Stimulated activated CD4-positive, alpha-beta T cell treated with anti-CD3 and anti-CD28 coated beads, Interleukin-2, amount 100 ng/mL, for 24 hours (primary cell): ENCODE results near the gene FAM204A.

ENCODE experiments used
- DNase-seq, 2 donors: peaks; one replicate each; pipeline ENCODE4 v3.0.0-alpha.2; 2020

The FAM204A gene

DNA sequence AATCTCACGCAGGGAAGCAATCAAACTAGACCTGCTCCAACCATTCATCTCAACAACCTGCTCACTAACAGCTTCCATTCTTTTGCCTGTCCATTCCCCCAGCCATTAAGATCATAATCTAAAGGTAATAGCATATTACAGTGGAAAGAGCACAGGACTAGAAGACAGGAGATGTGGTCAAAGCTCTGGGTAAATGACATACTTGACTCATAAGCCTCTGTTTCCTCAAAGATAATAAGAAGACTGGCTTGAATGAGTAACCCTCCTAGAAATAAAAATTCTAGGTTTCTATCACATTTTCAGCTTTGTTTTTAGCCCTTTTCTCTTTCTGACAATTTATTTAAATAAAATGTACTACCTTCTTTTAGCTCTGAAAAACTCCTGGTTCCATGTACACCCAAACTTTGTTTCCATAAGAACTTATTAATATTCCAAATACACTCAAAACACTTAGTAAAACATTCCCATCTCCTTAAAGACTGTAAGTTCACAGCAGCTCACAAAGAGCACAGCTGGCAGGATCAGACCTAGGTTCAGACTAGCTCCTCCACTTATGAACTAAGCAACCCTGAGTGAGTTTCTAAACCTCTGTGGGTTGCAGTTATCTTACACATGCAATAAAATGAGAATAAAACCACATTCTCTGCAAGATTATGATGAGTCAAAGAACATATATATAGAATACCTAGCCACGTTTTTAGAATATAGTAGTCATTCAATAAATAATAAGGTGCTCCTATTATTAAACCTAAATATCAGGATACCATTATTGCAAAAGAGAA lies 11.6 kb downstream of the FAM204A start:
- DNase-seq: no peak

DNA sequence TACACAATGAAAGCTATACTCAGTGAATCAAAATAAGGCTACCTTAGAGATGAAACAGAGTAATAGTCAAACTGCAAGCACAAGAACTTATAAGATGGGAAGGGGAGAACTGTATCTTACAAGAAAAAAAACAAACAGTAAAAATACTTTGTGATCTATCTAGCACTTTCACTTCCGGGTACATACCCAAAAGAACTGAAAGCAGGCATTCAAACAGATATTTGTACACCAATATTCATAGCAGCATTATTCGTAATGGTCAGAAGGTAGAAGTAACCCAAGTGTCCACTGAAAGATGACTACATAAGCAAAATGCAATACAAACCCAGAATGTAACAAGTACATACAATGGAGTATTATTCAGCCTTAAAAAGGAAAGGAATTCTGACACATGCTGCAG lies 18.0 kb downstream of the FAM204A start:
- no peak for DNase-seq

DNA sequence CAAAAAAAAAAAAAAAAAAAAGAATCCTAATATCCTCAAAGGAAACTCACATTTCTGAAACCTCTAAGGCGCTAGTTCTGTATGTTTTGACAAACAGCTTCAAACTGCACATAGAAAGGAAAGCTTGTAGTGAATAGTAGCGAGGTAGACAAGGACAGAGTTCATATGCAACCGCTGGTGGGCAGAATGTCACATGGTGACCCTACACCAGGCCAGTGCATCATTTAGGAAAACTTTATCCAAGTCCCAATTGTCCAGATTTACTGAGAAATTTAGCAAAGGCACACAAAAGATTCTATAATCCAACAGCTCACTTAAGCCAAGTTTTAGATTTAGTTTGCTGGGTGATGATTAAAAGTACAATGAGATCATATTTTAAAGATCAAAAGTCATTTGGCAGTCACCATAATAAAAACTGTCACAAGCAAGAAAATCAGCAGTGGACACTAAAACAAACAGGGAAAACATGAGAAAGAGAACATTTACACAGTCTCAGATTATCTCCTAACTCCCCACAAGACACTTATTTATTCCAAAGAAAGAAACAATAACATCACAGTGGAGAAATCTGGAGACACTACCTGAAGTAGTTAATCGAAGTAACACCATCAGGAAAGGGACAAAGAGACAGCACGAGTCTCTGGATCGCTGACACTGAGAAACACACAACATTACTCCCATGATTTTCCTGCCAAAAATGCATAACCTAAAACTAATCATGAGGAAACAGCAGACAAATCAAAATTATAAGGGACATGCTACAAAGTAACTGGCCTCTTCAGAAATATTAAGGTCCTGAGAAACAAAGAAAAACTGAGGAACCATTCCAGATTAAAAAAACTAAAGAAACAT lies 20.2 kb downstream of the FAM204A start:
- DNase-seq: no peak

DNA sequence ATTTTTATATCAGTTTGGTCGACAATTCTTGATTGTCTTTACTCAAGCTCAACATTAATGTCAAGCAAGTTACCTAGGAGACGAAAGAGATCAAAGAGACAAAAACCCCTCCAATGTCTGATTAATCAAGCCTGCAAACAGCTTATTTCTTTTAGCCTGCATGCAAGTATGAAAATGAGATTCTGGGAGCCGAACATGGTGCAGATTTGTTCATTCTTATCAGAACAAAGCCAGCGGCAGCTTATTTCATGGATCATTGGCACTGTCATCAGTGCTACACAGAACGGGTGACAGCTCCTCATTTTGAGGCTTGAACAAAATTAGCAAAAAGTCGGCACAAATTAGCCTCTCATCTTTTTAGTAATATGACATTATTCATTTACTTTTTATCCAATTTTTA lies 26.5 kb downstream of the FAM204A start:
- no peak for DNase-seq

GRCh38 chr10:118314882-118315281 lies 27.2 kb downstream of the FAM204A start:
- no peak for DNase-seq

DNA sequence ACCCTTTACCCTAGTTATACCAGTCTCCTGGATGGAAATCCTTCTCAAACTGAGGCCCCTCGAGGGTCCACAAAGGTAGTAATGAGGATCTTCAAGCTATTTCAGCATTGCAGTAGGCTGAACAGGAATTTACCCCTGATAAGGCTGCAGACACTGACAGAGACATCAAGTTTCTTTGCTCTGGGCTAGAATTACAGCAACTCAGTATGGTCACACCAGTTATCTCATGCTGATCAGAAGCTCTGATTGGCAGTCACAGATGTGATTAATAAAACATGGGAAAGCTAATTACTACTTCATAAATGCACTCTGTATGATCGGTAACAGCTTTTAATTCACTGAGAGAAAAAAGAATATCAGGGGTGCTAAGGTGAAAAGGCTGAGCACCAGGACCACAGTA lies 30.6 kb downstream of the FAM204A start:
- no peak for DNase-seq

DNA sequence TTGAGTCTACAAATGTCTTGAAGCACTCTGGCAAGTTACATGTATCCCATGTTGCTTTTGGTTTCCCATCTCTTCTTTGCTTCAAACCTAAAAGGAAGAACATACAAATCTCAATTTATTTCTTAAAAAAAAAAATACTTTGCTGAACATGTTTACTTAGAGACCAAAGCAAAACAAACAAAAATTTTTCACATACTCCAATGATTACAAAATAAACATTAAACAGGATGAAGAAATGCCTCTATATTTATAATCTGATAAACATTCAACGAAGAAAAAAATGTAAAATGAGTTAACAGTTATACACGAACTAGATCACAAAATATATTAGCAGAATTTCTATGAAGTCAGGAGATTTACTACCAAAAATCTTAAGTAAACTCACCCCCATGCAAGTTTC lies 31.3 kb downstream of the FAM204A start:
- no peak for DNase-seq

- DNase-seq: no peak
Observed at GRCh38 chr10:118309911-118310310, 32.2 kb downstream of the FAM204A start.

- DNase-seq: no peak
Observed at GRCh38 chr10:118308664-118309063, 33.5 kb downstream of the FAM204A start.

- DNase-seq: no peak
Observed at GRCh38 chr10:118307859-118308258, 34.3 kb downstream of the FAM204A start.

- DNase-seq: no peak
Observed at GRCh38 chr10:118307220-118307619, 34.9 kb downstream of the FAM204A start.

DNA sequence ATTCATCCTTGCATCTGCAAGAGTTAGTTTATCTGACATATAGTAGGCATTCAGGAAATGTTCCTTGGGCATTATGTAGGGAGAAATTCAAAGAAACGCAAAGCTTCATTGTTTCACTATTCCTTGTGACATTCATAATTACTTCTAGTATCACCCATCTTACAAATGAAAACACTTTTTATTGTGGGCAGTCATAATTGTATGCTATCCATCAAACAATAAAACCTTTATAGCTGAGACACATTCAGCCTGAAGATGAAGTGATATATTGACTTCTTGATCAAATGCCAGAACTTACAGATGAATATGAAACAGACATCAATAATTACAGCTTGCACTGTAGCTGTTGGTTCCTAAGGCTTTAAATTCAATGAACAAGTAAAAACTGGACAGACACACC lies 36.4 kb downstream of the FAM204A start:
- no peak for DNase-seq

DNA sequence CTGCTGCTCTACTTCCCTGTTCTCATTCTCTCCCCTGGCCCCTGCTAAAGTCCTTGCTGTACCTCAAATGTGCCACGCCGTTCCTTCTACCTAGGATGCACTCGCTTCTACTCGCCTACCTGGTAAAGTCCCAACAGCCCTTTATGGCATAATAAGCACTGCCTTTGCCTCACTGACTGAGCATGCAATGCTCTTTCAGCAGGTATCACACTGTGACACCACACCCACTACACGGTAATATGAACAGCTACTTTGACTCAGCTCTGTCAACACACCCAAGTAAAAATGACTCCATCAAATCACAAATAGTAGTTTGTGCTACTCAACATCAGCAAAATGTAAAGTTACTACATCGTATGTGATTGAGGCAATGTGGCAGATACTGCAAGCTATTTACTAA lies 37.6 kb downstream of the FAM204A start:
- DNase-seq: no peak

GRCh38 chr10:118301211-118301610 lies 40.9 kb downstream of the FAM204A start:
- no peak for DNase-seq

DNA sequence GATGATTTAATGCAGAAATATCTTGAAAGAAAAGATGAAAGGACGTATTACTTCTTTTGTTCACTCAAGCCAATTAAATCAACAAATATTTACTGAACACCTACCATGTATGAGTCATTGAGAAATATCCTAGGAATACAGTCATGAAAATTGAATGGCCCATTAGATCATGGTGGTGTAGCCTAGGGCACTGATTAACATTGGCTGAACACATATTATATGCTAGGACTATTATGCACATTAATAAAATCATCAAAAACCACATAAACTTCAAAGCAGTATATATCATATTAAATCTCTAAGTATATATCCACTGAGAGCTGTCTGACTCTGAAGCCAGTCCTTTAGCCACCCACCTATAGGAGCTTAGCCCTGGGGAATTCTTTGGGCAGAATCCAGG lies 41.8 kb downstream of the FAM204A start:
- DNase-seq: no peak

DNA sequence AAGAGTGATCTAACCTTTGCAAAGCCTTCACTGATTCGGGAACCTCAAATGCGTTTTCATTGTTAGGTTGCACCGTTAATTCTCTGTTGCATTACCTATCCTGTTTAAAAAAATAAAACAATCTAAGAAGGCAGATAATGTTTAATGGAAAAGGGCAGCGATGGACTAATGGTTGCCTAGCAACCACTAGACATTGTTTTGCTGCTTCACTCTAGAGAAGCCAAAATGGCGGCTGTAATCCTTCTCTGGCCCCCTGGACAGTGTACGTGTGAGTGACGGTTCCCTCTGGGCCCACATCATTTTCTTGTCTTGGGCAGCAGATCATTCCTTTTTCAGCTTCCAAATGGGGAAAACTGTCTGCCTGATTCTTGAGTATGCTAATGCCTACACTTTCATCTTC lies 43.3 kb downstream of the FAM204A start:
- no peak for DNase-seq

GRCh38 chr10:118291122-118291521 lies 51.0 kb downstream of the FAM204A start:
- no peak for DNase-seq

- DNase-seq: no peak
Observed at GRCh38 chr10:118290471-118290995, 51.6 kb downstream of the FAM204A start.

- no peak for DNase-seq
Observed at GRCh38 chr10:118287076-118287806, 54.9 kb downstream of the FAM204A start.

DNA sequence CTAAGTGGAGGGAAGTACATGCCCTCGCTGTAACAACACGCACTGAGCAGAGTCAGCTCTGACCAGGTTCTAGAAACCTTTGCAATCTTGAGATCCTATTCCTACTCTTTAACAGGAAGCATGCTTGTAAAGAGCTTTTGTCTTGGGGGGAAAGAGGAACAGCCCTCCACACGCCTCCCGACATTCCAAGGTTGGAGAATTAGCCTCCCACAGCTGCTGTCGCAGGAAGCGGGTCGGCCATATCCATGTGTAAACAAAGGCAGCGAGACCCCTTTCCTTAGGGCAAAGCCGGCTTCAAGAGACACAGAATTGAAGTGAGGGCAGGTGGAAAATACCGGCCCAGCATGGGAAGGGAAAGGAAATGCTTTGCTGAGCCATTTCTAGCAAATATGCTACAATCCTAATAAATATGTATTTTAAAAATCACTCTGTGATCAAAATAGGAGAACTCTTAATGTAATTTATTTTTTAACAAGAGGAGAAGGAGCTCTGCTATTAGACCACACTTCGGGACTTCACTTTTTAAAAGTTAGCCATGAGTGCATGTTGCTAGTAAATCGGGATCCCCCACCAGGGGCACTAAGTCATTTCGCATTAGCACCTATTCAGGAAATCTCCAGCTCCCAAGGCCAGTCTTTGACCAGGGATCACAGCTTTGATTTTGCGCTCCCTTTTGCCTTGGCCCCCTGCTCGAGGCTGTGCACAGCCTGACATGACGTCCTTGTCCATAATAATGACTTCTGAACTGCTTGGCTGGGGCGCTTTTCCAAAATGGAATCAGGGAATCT lies 55.9 kb downstream of the FAM204A start:
- DNase-seq: no peak

GRCh38 chr10:118282670-118283069 lies 59.5 kb downstream of the FAM204A start:
- no peak for DNase-seq

DNA sequence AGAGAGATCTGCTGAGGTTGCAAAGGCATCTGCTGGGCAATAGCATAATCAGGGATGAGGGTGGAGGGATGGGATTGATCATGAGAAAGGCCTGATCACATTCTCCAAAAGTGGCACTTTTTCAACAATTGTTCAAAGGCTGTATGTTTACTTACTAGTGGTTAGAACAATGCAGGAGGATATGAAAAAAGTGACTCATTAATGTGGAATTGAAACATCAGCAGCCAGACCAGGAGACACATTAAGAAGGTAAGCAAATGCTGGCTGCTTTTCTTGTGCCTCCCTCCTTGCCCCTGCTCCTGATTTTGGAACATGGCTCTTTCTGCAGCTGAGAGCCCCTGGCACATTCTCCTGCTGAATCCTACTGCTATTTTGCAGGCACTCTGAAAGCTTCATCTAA lies 63.5 kb downstream of the FAM204A start:
- no peak for DNase-seq

GRCh38 chr10:118277871-118278270 lies 64.3 kb downstream of the FAM204A start:
- no peak for DNase-seq
